Sigmoid colon (tissue), 7 donors: ENCODE data around the gene FCAR. TPM values are rescaled to one million over a fixed set of nuclear protein-coding genes. Genes with fewer than 3 reads are reported as not detected.
"Not testable (repeated sequence)": the region's sequence is repeated elsewhere in the genome, so short reads cannot be mapped to it uniquely, and the experiment has no call there.

Source experiments
- DNase-seq: peaks from one replicate; pipeline ENCODE4 v3.0.0-alpha.2; 2019
- H3K27ac ChIP-seq, 4 donors: fragments of 200-600 bp; sonication (generic); one replicate each; pipeline ENCODE4 v1.5.1; 2016 to 2019; ENCODE audit warnings: mild to moderate bottlenecking in 1 of 4
- H3K27me3 ChIP-seq, 3 donors: fragments of 200-600 bp; sonication (generic); one replicate each; pipeline ENCODE4 v1.5.1; 2019; ENCODE audit warnings: mild to moderate bottlenecking in 1 of 3
- H3K36me3 ChIP-seq, 4 donors: fragments of 200-600 bp; sonication (generic); one replicate each; pipeline ENCODE4 v1.5.1; 2016 to 2019
- H3K4me1 ChIP-seq, 4 donors: fragments of 200-600 bp; sonication (generic); one replicate each; pipeline ENCODE4 v1.5.1; 2017 to 2019
- H3K4me3 ChIP-seq, 4 donors: fragments of 200-600 bp; sonication (generic); one replicate each; pipeline ENCODE4 v1.5.1; 2017 to 2019; ENCODE audit warnings: mild to moderate bottlenecking in 2 of 4, moderate library complexity in 1 of 4
- H3K9me3 ChIP-seq, 4 donors: fragments of 200-600 bp in 3 of 4; sonication (generic) in 3 of 4; one replicate each; pipeline versions ENCODE4 v1.5.1 to v1.6.1; 2013 to 2019
- EP300 ChIP-seq, 4 donors: sonication (generic); formaldehyde crosslinking; IDR thresholded peaks; one replicate each; pipeline ENCODE4 v1.6.1; 2017; ENCODE audit warnings: antibody characterized with exemption in 4 of 4
- POLR2A ChIP-seq, 2 donors: fragments of 450-650 bp; IDR thresholded peaks; one replicate each; pipeline ENCODE4 v1.6.1; 2016; ENCODE audit warnings: antibody characterized with exemption in 2 of 2, mild to moderate bottlenecking in 2 of 2, moderate library complexity in 2 of 2
- POLR2AphosphoS5 ChIP-seq, 4 donors: sonication (generic); formaldehyde crosslinking; IDR thresholded peaks; one replicate each; pipeline ENCODE4 v1.6.1; 2017; ENCODE audit warnings: antibody characterized with exemption in 4 of 4
- WGBS, 2 donors: extraction: QIAGEN DNeasy Blood & Tissue Kit; methylation state at CpG; one replicate each; pipeline ENCODE4 v1.1.7; 2013; 5-methylcytosine and 5-hydroxymethylcytosine counted together
- intact Hi-C: fragments of 100-400 bp; cut with DNase I; formaldehyde crosslinking; loops from one replicate; pipeline ENCODE4 v1.15.1; 2023
- polyA plus RNA-seq, 3 donors: library from polyadenylated mRNA; stranded (reverse); fragments of 200-250 nt; gene quantifications; one replicate each; pipeline ENCODE4 v1.2.3, GENCODE V29; 2013
- total RNA-seq, 4 donors: library from RNA; depleted of rRNA; stranded (reverse); fragments of >200 nt; gene quantifications; one replicate each; pipeline ENCODE4 v1.1.0, GENCODE V29; 2016
- TF ChIP-seq, protein P1 (sequence below), 4 experiments: fragments of 450-650 bp in 3 of 4; fragments of 200-600 bp in 1 of 4; IDR thresholded peaks; one replicate each; pipeline ENCODE4 v1.5.1; 2016 to 2019; ENCODE audit warnings: antibody characterized with exemption in 4 of 4, mild to moderate bottlenecking in 3 of 4, moderate library complexity in 2 of 4
- donor health status: healthy with polysubstance abuse.
- donor health status: Bipolar disorder and iron deficiency.
- donor health status: healthy.

The FCAR gene
- total and polyA plus RNA-seq, 7 donors, result 0.17 to 2.1 (median 0.86) TPM; not detected in 3

DNA sequence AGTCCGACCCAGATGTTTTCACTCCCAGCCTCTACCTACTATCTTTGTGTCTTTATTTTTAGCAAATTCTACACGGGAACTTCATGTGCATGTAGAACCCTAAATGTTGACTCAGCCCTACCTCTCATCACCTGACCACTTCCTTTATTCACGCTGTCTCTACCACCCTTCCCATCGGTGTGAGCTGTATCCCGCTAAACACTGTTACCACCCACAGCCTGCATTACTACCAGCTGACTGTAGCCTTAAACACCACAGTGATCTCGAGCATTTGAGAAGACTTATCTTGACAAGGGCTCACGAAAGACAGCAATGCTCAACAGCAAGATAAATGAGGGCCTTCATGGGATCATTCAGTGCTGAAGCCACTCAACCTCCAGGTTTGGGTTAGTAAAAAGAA lies 47.0 kb downstream of the FCAR start:
- no peaks in the 10 kb centered on the region for H3K9me3 ChIP-seq
- no peaks in the 10 kb centered on the region for H3K4me1 ChIP-seq
- no peak for DNase-seq
- H3K36me3 ChIP-seq, result no peaks in the 10 kb centered on the region
- peaks cover 0 to 16% (median 0%) of the 10 kb centered on the region in 3 donors for H3K27me3 ChIP-seq
- H3K27ac ChIP-seq, result no peak overlapping the region
- no peak overlapping the region for H3K4me3 ChIP-seq
- intact Hi-C loops, result no loop called here
- WGBS, 2 donors, result 53 to 68% methylated on average over 7 of the region's 7 CpGs
- TF ChIP-seq POLR2A (IDR thresholded peaks at IDR 0.05) (no peak), POLR2AphosphoS5 (IDR thresholded peaks at IDR 0.05) (no peak), EP300 (IDR thresholded peaks at IDR 0.05) (no peak)
- TF ChIP-seq, protein P1, sequence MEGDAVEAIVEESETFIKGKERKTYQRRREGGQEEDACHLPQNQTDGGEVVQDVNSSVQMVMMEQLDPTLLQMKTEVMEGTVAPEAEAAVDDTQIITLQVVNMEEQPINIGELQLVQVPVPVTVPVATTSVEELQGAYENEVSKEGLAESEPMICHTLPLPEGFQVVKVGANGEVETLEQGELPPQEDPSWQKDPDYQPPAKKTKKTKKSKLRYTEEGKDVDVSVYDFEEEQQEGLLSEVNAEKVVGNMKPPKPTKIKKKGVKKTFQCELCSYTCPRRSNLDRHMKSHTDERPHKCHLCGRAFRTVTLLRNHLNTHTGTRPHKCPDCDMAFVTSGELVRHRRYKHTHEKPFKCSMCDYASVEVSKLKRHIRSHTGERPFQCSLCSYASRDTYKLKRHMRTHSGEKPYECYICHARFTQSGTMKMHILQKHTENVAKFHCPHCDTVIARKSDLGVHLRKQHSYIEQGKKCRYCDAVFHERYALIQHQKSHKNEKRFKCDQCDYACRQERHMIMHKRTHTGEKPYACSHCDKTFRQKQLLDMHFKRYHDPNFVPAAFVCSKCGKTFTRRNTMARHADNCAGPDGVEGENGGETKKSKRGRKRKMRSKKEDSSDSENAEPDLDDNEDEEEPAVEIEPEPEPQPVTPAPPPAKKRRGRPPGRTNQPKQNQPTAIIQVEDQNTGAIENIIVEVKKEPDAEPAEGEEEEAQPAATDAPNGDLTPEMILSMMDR (IDR thresholded peaks at IDR 0.05), result no peak

DNA sequence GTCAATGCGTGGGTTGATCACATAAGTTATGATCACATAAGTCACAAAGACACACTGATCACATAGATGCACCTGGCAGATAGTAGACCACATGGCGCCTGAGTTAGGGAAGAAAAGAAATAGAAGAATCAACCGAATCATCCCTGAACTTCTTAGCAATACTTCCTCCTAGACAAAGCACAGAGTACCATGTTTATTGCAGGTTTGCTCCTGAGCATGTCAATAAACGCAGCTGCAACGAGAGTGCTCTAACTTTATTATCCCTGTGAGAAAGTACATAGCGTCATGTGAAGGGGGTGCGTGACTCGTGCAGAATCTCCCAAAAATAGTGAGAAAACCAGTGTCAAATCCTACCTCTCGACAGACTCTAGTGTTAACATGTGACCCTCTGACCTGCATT lies 49.2 kb downstream of the FCAR start:
- H3K36me3 ChIP-seq, result no peaks in the 10 kb centered on the region
- WGBS, 2 donors, result 20 to 56% methylated on average over 9 of the region's 9 CpGs
- H3K27ac ChIP-seq, result no peak overlapping the region
- H3K9me3 ChIP-seq, result peaks cover 0 to 6% (median 3%) of the 10 kb centered on the region in 4 donors
- TF ChIP-seq POLR2A (IDR thresholded peaks at IDR 0.05) (no peak), POLR2AphosphoS5 (IDR thresholded peaks at IDR 0.05) (no peak)
- TF ChIP-seq, protein P1 (IDR thresholded peaks at IDR 0.05), result no peak
- no peaks in the 10 kb centered on the region for H3K4me1 ChIP-seq
- DNase-seq, result no peak
- intact Hi-C loops, result no loop called here
- H3K27me3 ChIP-seq, result peaks cover 0 to 16% (median 0%) of the 10 kb centered on the region in 3 donors
- H3K4me3 ChIP-seq, result no peak overlapping the region

DNA sequence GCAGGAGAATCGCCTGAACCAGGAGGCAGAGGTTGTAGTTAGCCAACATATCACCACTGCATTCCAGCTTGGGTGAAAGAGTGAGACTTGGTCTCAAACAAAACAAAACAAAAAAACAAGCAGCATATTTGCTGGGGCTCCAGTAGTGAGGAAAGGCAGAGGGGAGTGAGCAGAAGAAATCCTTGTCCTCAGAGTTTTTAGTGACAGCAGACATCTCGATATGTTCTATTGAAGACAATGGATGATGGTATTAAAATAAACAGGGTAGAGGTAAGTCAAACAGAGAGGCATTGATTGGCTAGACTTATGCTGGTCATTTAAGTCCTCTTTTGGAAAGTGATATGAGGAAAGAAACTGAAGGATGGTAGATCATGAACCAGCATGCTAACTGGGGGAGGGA lies 54.3 kb downstream of the FCAR start:
- no peak overlapping the region for H3K27ac ChIP-seq
- intact Hi-C loops, result no loop called here
- no peak for DNase-seq
- H3K36me3 ChIP-seq, result no peaks in the 10 kb centered on the region
- 95 to 97% methylated on average over 2 of the region's 2 CpGs for WGBS, 2 donors
- TF ChIP-seq POLR2AphosphoS5 (IDR thresholded peaks at IDR 0.05) (no peak), EP300 (IDR thresholded peaks at IDR 0.05) (no peak), POLR2A (IDR thresholded peaks at IDR 0.05) (no peak)
- TF ChIP-seq, protein P1 (IDR thresholded peaks at IDR 0.05), result no peak
- no peaks in the 10 kb centered on the region for H3K27me3 ChIP-seq
- no peaks in the 10 kb centered on the region for H3K4me1 ChIP-seq
- peaks cover 0 to 11% (median 4%) of the 10 kb centered on the region in 4 donors for H3K9me3 ChIP-seq
- H3K4me3 ChIP-seq, result no peak overlapping the region

DNA sequence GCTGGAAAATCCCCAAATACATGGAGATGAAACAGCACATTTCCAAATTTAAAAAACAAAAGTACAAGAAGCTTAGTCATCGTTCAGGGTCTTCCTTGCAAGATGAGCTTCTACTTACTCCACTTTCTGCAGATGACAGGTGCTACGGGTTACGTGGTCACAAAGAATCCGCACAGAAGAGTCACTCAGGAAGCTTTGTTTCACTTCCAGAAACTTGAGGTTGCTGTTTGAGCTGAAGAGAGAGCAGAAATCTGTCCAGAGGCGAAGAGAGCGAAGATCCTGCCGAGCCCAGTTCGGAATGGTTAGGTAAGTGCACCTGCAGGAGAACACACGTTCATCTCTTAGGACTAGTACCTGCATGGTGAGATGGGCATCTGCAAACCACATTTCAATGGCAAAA lies 63.9 kb downstream of the FCAR start:
- no peaks in the 10 kb centered on the region for H3K36me3 ChIP-seq
- intact Hi-C loops, result no loop called here
- H3K9me3 ChIP-seq, result no peaks in the 10 kb centered on the region
- no peak overlapping the region for H3K4me3 ChIP-seq
- H3K4me1 ChIP-seq, result no peaks in the 10 kb centered on the region
- 49 to 77% methylated on average over 9 of the region's 9 CpGs for WGBS, 2 donors
- TF ChIP-seq, protein P1 (IDR thresholded peaks at IDR 0.05), result no peak
- TF ChIP-seq POLR2A (IDR thresholded peaks at IDR 0.05), result no peak
- no peak for TF ChIP-seq EP300 (IDR thresholded peaks at IDR 0.05)
- TF ChIP-seq POLR2AphosphoS5 (IDR thresholded peaks at IDR 0.05), result no peak
- no peak overlapping the region for H3K27ac ChIP-seq
- DNase-seq, result no peak
- H3K27me3 ChIP-seq, result peaks cover 0 to 15% (median 0%) of the 10 kb centered on the region in 3 donors

DNA sequence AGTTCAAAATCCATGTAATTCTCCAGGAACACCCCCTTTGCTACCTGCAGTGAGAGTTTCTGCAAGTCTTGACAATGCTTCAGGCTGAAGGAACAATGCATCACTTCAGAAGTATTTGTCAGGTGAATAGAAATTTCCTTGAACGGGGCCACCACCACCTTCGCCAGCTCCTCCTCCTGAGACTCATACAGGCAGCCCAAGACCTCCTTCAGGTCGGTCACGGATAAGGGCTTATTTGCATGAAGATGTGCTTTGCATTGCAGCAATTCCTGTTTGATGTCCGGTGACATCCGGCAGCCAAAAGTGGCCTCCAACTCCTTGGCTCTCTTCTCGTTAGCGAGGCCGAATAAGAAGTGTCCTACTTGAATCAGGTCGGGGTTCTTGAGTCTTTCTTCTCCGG lies 64.9 kb downstream of the FCAR start:
- Histone ChIP-seq H3K27me3 (peaks cover 0 to 15% (median 0%) of the 10 kb centered on the region in 3 donors), H3K9me3 (no peaks in the 10 kb centered on the region), H3K4me1 (no peaks in the 10 kb centered on the region), H3K27ac (no peak overlapping the region), H3K4me3 (no peak overlapping the region), H3K36me3 (no peaks in the 10 kb centered on the region)
- TF ChIP-seq POLR2AphosphoS5 (IDR thresholded peaks at IDR 0.05) (no peak), POLR2A (IDR thresholded peaks at IDR 0.05) (no peak), EP300 (IDR thresholded peaks at IDR 0.05) (no peak)
- TF ChIP-seq, protein P1 (IDR thresholded peaks at IDR 0.05), result no peak
- intact Hi-C loops, result no loop called here
- WGBS, 2 donors, result 72 to 78% methylated on average over 11 of the region's 11 CpGs
- no peak for DNase-seq

DNA sequence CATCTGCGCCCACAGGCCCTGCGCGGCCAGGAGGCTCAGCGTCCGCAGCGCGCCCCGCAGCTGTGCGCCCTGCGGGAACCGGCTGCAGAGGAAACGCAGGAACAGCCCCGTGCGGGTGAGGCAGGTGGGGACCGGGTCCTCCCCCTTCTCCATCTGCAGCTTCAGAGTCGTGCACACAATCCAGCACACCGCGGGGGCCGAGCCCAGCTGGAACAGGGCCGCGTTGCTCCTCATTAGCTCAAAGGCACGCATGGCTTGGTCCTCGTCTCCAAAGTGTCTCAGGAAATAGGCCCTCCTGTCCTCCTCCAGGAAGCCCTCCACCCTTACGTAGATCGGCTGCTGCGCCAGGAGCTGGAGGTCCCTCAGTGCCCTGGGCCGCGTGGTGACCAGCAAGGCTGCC lies 65.5 kb downstream of the FCAR start:
- intact Hi-C loops, H3K27ac ChIP-seq, H3K4me1 ChIP-seq, H3K36me3 ChIP-seq, H3K9me3 ChIP-seq, DNase-seq, H3K4me3 ChIP-seq: not testable (repeated sequence)
- H3K27me3 ChIP-seq, result peaks cover 0 to 12% (median 0%) of the 10 kb centered on the region in 3 donors
- 77 to 79% methylated on average over 19 to 21 of the region's 28 CpGs for WGBS, 2 donors
